ENCODE data around the gene ZP3.

DNA sequence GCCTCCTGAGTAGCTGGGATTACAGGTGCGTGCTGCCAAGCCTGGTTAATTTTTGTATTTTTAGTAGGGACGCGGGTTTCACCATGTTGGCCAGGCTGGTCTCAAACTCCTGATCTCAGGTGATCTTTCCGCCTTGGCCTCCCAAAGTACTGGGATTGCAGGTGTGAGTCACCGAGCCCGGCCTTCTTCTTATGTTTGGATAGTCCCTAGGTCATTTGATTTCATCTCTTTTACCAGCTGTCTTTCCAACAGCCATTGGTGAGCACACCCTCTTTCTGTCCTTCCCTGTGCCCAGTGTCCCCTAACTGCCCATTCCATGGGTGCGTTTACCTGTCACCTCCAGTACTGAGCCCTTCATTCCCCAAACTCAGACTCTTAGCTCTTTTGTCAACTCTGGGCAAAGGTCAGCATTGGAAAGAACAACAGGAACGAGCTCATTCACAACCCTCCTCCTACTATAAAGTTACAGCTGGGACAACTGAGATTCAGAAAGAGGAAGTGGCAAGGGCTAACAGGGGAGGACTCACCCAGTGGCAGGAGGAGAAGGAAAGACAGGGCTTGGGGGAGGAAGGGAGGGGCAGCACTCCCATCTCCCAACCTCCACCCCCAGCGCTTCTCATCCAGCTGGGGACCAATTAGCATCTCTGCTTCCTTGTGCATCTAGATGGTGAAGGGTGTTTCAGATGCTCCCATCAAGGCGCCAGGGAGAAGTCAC, 20.8 kb upstream of the ZP3 start:
- no peak for TF ChIP-seq CTCF (conservative IDR thresholded peaks at IDR 0.05)
- TF ChIP-seq EZH2 (IDR thresholded peaks at IDR 0.05; ENCODE audit: low read depth): no peak

All from PC-9 (cell line).